Fibroblast of pulmonary artery (primary cell): ENCODE data around the gene CR1L.
A peak's percentile ranks its signal among the peaks of the same experiment; 100 is the strongest.

Experiments used
- DNase-seq: peaks from one replicate; pipeline ENCODE4 v3.0.0-alpha.2; 2010; ENCODE audit warnings: low read depth
- H3K4me3 ChIP-seq: replicated peaks from 2 replicates; pipeline ENCODE4 v1.5.1; 2011; ENCODE audit warnings: low read depth, mild to moderate bottlenecking, control low read depth, low read length, moderate library complexity
- CTCF ChIP-seq: IDR thresholded peaks from 2 replicates; pipeline ENCODE4 v1.5.1; 2011; ENCODE audit warnings: mild to moderate bottlenecking, control low read depth, low read length, inconsistent platforms; ENCODE audit errors: missing control alignments

Gene CR1L

GRCh38 chr1:207648334-207649209 is 3.6 kb downstream of the CR1L start:
- no peak overlapping the region for H3K4me3 ChIP-seq
- no peak for DNase-seq
- no peak for TF ChIP-seq CTCF

DNA sequence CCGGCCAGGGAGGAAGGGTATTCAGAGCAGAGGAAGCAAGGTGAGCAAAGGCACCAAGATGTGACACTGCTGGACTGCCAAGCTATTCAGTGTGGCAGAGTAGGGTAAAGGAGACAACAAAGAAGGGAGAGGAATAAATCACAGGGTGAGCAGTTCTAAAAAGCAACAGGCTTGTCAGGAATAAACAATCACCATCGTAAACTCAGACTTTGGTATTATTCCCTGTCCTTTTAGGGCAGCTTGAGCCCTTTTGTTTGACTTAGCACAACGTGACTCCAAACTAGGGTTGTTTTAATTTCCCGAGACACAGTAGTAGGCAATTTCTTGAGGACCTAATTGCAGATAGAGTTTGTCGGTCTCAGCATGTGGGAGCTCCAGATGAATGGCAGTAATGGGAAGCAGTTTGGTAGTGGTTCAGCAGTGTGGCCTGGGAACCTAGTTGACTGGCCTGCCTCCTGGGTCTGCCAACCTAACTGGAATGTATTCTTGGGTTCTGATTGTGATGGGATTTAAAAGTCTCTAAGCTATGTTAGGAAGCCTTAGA is 4.3 kb downstream of the CR1L start:
- DNase-seq: no peak
- H3K4me3 ChIP-seq: no peak overlapping the region
- no peak for TF ChIP-seq CTCF

- no peak overlapping the region for H3K4me3 ChIP-seq
- no peak for DNase-seq
- TF ChIP-seq CTCF: no peak
Observed at GRCh38 chr1:207649865-207650580, 5.1 kb downstream of the CR1L start.

- H3K4me3 ChIP-seq: no peak overlapping the region
- TF ChIP-seq CTCF: no peak
- no peak for DNase-seq
Observed at GRCh38 chr1:207651583-207651982, 6.7 kb downstream of the CR1L start.

GRCh38 chr1:207654320-207654719 is 9.4 kb downstream of the CR1L start:
- peak; percentile 8 for DNase-seq
- H3K4me3 ChIP-seq: no peak overlapping the region
- peak; percentile 21 for TF ChIP-seq CTCF

- no peak overlapping the region for H3K4me3 ChIP-seq
- DNase-seq: no peak
- TF ChIP-seq CTCF: no peak
Observed at GRCh38 chr1:207658408-207658807, 13.5 kb downstream of the CR1L start.
